Smooth muscle cell (in vitro differentiated cells): Measurements from ENCODE around the gene NUDT8. TPM values are rescaled to one million over a fixed set of nuclear protein-coding genes. Genes with fewer than 3 reads are reported as not detected.

Source experiments
- DNase-seq: peaks from one replicate; lab custom pipeline; 2025; ENCODE audit not compliant: unreplicated experiment; lab: John Stamatoyannopoulos, UW
- H2AFZ ChIP-seq: fragments of 200-600 bp; sonication (generic); 2 replicates; pipeline ENCODE4 v1.6.0; 2016; ENCODE audit warnings: antibody characterized with exemption, low read depth, mild to moderate bottlenecking
- H3F3A ChIP-seq: fragments of 200-600 bp; sonication (generic); 2 replicates; pipeline ENCODE4 v1.6.0; 2017; ENCODE audit warnings: antibody characterized with exemption, low read depth
- H3K27ac ChIP-seq: fragments of 200-600 bp; sonication (generic); 2 replicates; pipeline ENCODE4 v1.5.1; 2016; ENCODE audit warnings: low read depth, mild to moderate bottlenecking
- H3K27me3 ChIP-seq: fragments of 200-600 bp; sonication (generic); 2 replicates; pipeline ENCODE4 v1.6.1; 2016; ENCODE audit warnings: low read depth, mild to moderate bottlenecking
- H3K36me3 ChIP-seq: fragments of 200-600 bp; sonication (generic); 2 replicates; pipeline ENCODE4 v1.5.1; 2016; ENCODE audit warnings: low read depth
- H3K4me1 ChIP-seq: fragments of 200-600 bp; sonication (generic); 2 replicates; pipeline ENCODE4 v1.5.1; 2016; ENCODE audit warnings: low read depth
- H3K4me2 ChIP-seq: fragments of 200-600 bp; sonication (generic); 2 replicates; pipeline ENCODE4 v1.6.0; 2016; ENCODE audit warnings: mild to moderate bottlenecking
- H3K4me3 ChIP-seq: fragments of 200-600 bp; sonication (generic); 2 replicates; pipeline ENCODE4 v1.5.1; 2016; ENCODE audit warnings: mild to moderate bottlenecking
- H3K79me2 ChIP-seq: fragments of 200-600 bp; sonication (generic); 2 replicates; pipeline ENCODE4 v1.6.0; 2016; ENCODE audit warnings: low read depth, mild to moderate bottlenecking
- H3K9ac ChIP-seq: fragments of 200-600 bp; sonication (generic); 2 replicates; pipeline ENCODE4 v1.6.0; 2016; ENCODE audit warnings: low read depth
- H3K9me3 ChIP-seq: fragments of 200-600 bp; sonication (generic); replicated peaks from 2 replicates; pipeline ENCODE4 v1.5.1; 2016; ENCODE audit warnings: low read depth
- H4K20me1 ChIP-seq: fragments of 200-600 bp; sonication (generic); 2 replicates; pipeline ENCODE4 v1.6.0; 2016; ENCODE audit warnings: low read depth
- CTCF ChIP-seq: fragments of 200-600 bp; sonication (generic); IDR thresholded peaks from 2 replicates; pipeline ENCODE4 v1.5.1; 2017; ENCODE audit warnings: borderline replicate concordance, mild to moderate bottlenecking, antibody characterized with exemption; ENCODE audit not compliant: insufficient read depth, poor library complexity, severe bottlenecking
- WGBS: methylation state at CpG from one replicate; pipeline ENCODE4 v1.1.7; 2016; ENCODE audit warnings: low lambda C conversion rate; 5-methylcytosine and 5-hydroxymethylcytosine counted together
- polyA plus RNA-seq: library from polyadenylated mRNA; unstranded; fragments of >200 nt; fragmentation: Nextera tagmentation; extraction: Ambion mirVana; gene quantifications from 2 replicates; pipeline ENCODE4 v1.2.1, GENCODE V29; 2016
- total RNA-seq: library from RNA; depleted of rRNA; stranded (reverse); fragments of >200 nt; gene quantifications from 2 replicates; pipeline ENCODE4 v1.2.3, GENCODE V29; 2014

Gene NUDT8
- total and polyA plus RNA-seq, 2 experiments from 2014 or later: 0.67 to 15.6 TPM

- WGBS: 12% methylated on average over 30 of the region's 33 CpGs
- H4K20me1 ChIP-seq: peaks cover 29% of the 10 kb centered on the region
- H3K9ac ChIP-seq: peak overlapping the region; percentile 95
- H2AFZ ChIP-seq: no peak overlapping the region
- peak overlapping the region; percentile 87 for H3K27ac ChIP-seq
- peaks cover 18% of the 10 kb centered on the region for H3F3A ChIP-seq
- H3K79me2 ChIP-seq: peaks cover 20% of the 10 kb centered on the region
- peak overlapping the region; percentile 89 for H3K4me3 ChIP-seq
- H3K9me3 ChIP-seq: no peaks in the 10 kb centered on the region
- peak; percentile 26 for DNase-seq
- H3K27me3 ChIP-seq: no peaks in the 10 kb centered on the region
- peak overlapping the region; percentile 95 for H3K4me2 ChIP-seq
- peaks cover 17% of the 10 kb centered on the region for H3K4me1 ChIP-seq
- H3K36me3 ChIP-seq: no peaks in the 10 kb centered on the region
- TF ChIP-seq CTCF: no peak
Measured at GRCh38 chr11:67584205-67584880, 45.4 kb downstream of the NUDT8 start.

GRCh38 chr11:67583247-67584204 lies 46.2 kb downstream of the NUDT8 start, which contains the start of gene GSTP1:
Gene GSTP1 (plus strand): TSS chr11:67583812. CDS start chr11:67583844, 32 bp downstream.
- 7% methylated on average over 55 of the region's 81 CpGs for WGBS
- peak within 1 kb of the TSS; percentile 89 for H3K4me3 ChIP-seq
- H3K9ac ChIP-seq: peak within 1 kb of the TSS; percentile 95
- H3K79me2 ChIP-seq: peaks cover 20% of the 10 kb centered on the region
- H3F3A ChIP-seq: peaks cover 17% of the 10 kb centered on the region
- peak; percentile 78 for DNase-seq
- TF ChIP-seq CTCF: peak; percentile 77
- peak within 1 kb of the TSS; percentile 95 for H3K4me2 ChIP-seq
- peaks cover 29% of the 10 kb centered on the region for H4K20me1 ChIP-seq
- H3K9me3 ChIP-seq: no peaks in the 10 kb centered on the region
- peak within 1 kb of the TSS; percentile 84 for H2AFZ ChIP-seq
- no peaks in the 10 kb centered on the region for H3K36me3 ChIP-seq
- peaks cover 17% of the 10 kb centered on the region for H3K4me1 ChIP-seq
- H3K27ac ChIP-seq: peak within 1 kb of the TSS; percentile 87
- no peaks in the 10 kb centered on the region for H3K27me3 ChIP-seq

GRCh38 chr11:67582011-67582410 lies 47.7 kb downstream of the NUDT8 start:
- Histone ChIP-seq H3K27ac (no peak overlapping the region), H3K4me1 (peaks cover 17% of the 10 kb centered on the region), H3K36me3 (no peaks in the 10 kb centered on the region), H4K20me1 (peaks cover 28% of the 10 kb centered on the region), H2AFZ (no peak overlapping the region), H3K79me2 (peaks cover 20% of the 10 kb centered on the region), H3K27me3 (no peaks in the 10 kb centered on the region), H3K4me3 (no peak overlapping the region), H3F3A (peaks cover 12% of the 10 kb centered on the region), H3K4me2 (no peak overlapping the region), H3K9ac (no peak overlapping the region), H3K9me3 (no peaks in the 10 kb centered on the region)
- DNase-seq: no peak
- WGBS: 79% methylated on average over 4 of the region's 4 CpGs
- no peak for TF ChIP-seq CTCF
